ENCODE data around the gene CACNA1C.

The CACNA1C gene

GRCh38 chr12:2283480-2283879 lies 230.7 kb downstream of the CACNA1C start:
- DNase-seq (ENCODE audit: low spot score) = no peak

DNA sequence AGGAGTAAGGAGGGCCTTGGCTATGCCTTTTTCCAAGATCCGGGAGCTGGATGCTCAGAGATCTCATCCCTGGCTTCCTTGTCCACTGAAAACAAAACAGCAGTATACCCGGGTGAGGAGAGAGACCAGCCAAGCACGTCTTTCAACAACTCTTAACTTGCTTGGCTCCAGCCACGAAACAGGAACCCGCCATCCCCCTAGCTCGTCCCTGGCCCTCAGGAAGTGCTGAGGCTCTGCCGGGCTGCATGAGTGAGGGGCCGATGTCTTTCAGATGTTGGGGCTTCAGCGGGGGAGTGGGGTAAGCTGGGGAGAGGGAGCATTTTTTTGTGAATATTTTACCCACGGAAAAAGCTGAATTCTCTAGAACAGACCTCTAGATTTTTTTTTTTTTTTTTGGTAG lies 231.1 kb downstream of the CACNA1C start:
- no peak for DNase-seq (ENCODE audit: low spot score)

GRCh38 chr12:2284321-2284813 lies 231.6 kb downstream of the CACNA1C start:
- DNase-seq (ENCODE audit: low spot score) = no peak

DNA sequence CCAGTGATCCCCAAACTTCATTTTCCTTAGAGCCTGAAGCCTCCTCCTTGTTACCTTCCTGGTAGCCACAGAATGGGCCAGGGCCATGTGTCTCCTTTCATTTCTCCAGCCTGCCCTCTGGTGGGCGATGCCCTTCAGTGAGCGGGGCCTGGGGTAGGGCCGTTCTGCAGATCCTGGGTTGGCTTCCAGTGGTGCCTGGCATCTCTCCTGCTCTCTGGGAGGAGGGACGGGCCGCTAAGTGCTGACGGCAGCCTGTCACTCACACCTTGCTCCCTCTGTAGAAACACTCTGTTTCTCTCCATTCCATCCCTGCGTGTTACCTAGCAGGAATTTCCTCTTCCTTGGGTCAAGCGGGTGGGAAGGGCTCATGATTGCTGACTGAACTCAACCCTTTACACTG lies 232.1 kb downstream of the CACNA1C start:
- DNase-seq (ENCODE audit: low spot score) = peak; percentile 52

DNA sequence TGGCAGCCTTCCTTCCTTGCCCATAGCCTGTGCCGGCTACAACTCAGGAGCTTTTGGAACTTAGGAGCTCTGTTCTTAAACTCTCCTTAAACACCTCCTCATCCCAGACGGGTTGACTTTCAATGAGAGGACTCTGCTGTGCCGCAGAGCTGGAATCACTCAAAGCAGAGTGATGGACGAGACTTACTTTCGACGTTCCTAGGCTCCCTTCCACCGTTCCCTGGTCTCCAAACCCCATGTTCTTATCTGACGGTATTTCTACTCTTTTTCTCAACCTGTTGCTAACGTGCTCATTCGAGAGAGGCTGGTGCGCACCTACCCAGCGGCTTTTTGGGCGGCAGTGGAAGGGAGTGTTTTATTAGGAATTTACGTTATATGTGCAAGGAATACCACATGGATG lies 232.7 kb downstream of the CACNA1C start:
- DNase-seq (ENCODE audit: low spot score) = no peak

DNA sequence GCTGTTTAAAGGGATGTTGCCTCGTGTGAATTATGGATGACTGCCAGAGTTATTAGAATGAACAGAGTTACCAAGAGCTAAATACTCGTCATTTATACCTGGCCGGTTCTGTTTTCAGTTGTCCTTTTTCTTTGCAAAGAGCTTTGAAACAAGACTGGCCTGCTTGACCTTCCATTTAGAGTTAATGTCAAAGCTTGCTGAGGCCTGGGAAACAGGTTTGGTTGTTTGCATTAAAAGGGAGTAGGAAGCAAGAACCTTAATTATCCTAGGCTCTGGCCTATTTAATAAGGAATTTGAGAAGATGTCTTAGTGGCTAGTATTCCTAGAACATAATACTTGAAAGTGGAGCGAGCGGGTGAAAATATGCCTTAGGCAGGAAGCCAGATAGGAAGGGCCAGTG lies 233.3 kb downstream of the CACNA1C start:
- DNase-seq (ENCODE audit: low spot score) = no peak

- no peak for DNase-seq (ENCODE audit: low spot score)
Observed at GRCh38 chr12:2286461-2287131, 233.8 kb downstream of the CACNA1C start.

GRCh38 chr12:2287151-2287550 lies 234.4 kb downstream of the CACNA1C start:
- DNase-seq (ENCODE audit: low spot score) = no peak

DNA sequence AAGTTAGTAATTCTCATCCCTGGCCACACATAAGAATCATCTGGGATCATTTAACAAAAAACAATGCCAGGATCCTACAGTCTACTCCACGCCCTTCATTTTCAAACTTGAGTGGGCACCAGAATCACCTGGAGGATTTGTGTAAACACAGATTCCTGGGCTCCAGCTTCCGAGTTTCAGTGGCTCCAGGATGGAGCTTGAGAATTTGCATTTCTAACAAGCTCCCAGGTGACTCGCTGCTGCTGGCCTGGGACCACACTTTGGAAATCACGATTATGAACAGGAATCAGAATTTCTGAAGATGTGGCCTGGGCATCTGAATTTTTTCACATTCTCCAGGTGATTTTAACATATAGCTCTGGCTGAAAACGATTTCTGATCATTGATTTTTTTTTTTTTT lies 234.8 kb downstream of the CACNA1C start:
- no peak for DNase-seq (ENCODE audit: low spot score)

DNA sequence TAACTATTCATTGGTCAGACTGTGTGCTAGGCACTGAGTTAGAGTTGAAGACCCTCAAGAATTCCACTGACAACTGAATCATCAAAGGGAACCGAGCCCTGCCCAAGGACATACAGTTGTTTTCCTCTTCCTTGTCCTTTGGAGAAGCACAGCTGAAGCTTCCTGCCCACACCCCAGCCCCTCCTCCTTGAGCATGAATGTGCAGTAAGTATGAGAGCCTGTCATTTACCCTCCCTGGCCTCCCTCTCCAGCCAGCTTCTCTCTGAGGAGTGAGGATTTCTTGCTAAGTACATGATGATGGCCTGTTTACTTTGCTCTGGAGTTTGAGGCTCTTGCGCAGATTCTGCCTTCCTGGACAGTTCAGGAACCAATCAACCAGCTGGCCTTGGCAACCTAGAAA lies 235.2 kb downstream of the CACNA1C start:
- no peak for DNase-seq (ENCODE audit: low spot score)

GRCh38 chr12:2288471-2288870 lies 235.7 kb downstream of the CACNA1C start:
- DNase-seq (ENCODE audit: low spot score) = no peak

DNA sequence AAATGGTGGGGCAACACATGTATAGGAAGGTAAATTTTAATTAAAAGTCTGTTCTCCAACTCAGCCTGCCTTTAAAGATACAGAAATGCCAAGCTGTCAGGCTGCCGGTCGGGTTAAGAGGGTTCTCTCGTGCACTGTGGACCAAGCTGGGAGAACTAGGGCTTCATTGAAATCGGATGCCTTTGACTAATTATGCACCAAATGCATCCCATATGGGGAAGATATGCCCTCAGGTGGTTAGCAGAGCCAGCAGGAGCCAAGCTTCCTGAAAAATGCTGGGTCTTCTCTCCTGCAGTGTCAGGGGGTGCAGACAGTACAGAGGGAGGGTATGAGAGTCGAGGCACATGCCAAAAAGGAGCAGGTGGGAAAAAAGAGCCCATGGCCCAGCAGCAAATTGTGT lies 236.1 kb downstream of the CACNA1C start:
- no peak for DNase-seq (ENCODE audit: low spot score)

- no peak for DNase-seq (ENCODE audit: low spot score)
Observed at GRCh38 chr12:2289525-2289924, 236.7 kb downstream of the CACNA1C start.

DNA sequence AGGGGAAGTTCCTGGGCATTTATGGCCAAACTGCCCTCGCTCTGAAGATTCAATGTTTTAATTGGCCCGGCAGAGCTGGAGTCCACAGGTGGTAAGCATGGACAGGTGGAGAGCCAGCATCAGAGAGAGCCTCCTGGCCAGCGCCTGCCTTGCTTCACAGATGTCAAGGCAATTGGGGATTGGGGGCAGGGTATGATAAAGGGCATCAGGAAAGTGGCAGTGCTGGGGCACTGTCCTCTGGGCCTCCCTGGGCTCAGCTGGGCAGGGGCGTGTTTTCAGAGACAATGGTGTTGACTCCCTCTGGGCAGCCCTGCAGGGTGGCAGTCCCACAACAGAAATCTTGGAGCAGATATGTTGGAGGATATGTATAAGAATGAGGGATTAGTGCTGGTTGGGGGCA lies 237.3 kb downstream of the CACNA1C start:
- DNase-seq (ENCODE audit: low spot score) = no peak

DNA sequence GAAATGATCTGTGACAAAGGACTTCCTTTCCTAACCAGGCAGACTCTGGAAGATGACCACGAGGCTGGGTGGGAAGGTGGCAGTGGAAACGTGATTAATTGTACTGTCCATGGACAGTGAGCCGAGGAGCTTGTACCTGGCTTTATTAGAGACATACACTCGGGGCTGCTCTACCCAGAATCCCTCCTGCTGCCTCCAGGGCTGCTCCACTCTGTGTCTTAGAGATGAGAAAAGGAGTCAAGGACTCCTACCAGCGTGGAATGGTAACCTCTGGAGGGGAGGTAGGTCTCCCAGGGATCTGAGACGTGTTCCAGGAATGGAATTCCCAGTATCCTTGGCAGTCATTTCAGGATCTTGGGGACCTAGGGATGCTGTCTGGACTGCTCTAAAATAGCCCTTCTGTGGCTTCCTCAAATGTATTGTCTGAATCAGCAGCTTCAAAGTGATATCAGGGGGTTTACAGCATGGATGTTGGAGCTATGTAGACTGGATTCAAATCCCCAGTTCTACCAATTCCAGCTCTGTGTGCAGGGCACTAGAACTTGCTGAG lies 237.8 kb downstream of the CACNA1C start:
- DNase-seq (ENCODE audit: low spot score) = no peak

GRCh38 chr12:2291182-2291832 lies 238.5 kb downstream of the CACNA1C start:
- no peak for DNase-seq (ENCODE audit: low spot score)

DNA sequence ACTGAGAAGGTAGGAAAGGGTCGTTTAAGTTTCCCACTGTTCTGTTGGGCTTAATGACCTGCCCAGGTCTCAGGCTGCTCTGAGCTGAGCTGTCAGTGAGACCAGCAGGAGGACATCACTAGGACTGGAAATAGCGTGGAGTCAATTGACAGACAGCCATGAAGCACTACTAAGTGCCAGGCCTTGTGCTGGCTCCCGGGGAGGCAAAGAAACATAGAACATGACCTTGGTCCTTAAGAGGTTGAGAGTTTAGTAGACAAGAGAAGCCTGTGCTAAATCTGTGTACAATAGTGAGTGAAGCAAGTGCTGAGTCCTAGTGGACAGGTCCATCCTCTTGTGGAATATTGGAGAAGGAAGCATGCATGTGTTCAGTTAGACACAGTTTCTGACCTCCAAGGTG lies 239.2 kb downstream of the CACNA1C start:
- DNase-seq (ENCODE audit: low spot score) = no peak

GRCh38 chr12:2292560-2292959 lies 239.8 kb downstream of the CACNA1C start:
- DNase-seq (ENCODE audit: low spot score) = no peak

DNA sequence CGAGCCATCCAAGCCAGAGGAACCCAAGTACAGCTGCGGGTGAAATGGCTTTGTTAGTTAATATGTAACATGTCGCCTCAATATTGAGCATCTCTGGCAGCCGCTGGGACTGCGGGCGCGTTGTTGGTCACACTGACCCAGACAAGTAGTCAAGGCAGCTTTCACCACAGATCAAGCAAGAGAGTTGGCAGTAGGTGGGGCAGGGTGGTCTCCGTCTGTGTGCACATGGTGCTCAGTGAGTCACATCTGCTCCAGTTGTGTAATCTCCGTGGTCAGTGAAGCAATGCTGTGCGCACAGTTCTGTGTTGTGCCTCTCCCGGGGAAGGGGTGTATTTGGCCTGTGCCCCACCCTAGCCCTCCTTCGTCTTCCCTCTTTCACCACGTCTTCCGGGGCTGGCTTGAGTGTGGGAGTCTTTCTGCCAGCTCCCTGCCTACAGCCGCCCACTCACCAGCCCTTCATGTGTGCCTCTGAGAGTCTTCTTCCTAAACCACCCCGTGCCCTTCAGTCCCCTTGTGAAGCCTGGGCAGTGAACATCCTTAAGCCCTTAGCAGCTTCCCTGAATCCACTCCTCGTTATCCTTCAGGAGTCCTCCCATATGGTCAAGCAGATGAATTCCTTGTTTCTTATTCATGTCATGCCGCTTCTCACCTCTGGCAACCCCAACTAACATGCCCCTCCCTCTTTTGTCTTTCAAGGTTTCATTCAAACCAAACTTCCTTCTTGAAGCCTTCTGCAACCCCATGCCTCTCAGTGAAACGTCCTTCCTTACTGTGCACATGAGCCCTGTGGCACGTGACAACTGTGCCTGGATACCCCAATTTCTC lies 242.1 kb downstream of the CACNA1C start:
- no peak for DNase-seq (ENCODE audit: low spot score)

DNA sequence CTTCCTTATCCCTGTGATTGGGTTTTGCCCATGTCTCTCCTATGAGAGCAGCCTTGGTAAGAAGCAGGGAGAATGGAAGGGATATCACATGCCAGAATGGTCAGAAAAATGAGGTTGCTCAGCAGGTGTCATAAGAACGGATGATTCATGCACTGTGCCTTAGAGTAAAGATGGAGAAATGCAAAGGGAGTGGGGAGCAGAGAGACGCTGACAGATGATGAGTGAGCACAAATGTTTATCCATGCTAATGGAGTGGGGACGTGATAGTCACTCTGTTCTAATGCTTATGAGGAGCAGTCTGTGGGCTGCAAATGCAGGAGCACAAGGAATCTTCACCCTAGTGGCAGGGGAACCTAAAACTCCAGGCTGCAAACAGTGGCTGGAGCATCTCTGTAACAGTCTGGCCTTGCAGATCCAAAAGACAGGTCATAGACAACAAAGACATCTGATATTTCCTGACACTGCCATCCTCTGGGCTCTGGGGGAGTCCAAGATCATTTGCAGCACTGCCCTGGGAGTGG lies 243.2 kb downstream of the CACNA1C start:
- DNase-seq (ENCODE audit: low spot score) = no peak

DNA sequence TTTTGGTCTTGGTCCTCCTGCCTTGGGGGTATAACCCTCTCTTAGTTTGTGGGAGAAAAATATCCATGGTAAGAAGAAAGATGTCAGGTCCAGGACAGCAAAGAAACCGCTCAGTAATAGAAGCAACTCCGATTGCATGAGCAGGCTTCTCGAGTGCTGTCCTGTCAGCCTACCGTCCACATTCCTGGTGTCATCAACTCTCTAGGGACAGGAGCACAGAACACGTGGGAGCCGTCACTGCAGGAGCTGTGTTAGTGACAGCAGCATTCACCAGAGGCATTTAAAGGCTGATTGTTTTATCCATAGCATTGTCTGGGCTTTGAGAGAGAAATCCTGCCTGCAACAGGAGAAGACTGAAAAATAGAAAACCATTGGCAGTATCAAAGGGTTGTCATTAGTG lies 244.2 kb downstream of the CACNA1C start:
- no peak for DNase-seq (ENCODE audit: low spot score)

GRCh38 chr12:2297658-2298057 lies 244.9 kb downstream of the CACNA1C start:
- no peak for DNase-seq (ENCODE audit: low spot score)

Measured in globus pallidus (tissue), 1 donor.